ENCODE data around the gene PLB1. TPM values are rescaled to one million over a fixed set of nuclear protein-coding genes. Genes with fewer than 3 reads are reported as not detected.
A peak's percentile ranks its signal among the peaks of the same experiment; 100 is the strongest.

PLB1 gene
- polyA plus RNA-seq, 3 donors, result 20.2 to 35.8 (median 23.9) TPM

- Histone ChIP-seq H3K4me3 (replicated peaks in 1 of 3; ENCODE audit: low read depth in 2 of 3, low read length in 3 of 3) (no peak overlapping the region), H3K9ac (ENCODE audit: insufficient read depth, low read length, poor library complexity, severe bottlenecking) (no peak overlapping the region), H3K4me1 (ENCODE audit: control insufficient read depth in 1 of 2, insufficient read depth in 2 of 2, low read length in 2 of 2) (peaks cover 23 to 28% of the 10 kb centered on the region in 2 donors), H4K20me1 (ENCODE audit: insufficient read depth, low read length) (no peaks in the 10 kb centered on the region), H3K27me3 (ENCODE audit: control insufficient read depth in 2 of 2, insufficient read depth in 2 of 2, low read length in 2 of 2) (no peaks in the 10 kb centered on the region), H3K36me3 (replicated peaks in 1 of 2; ENCODE audit: control insufficient read depth in 1 of 2, insufficient read depth in 2 of 2, low read length in 2 of 2) (no peaks in the 10 kb centered on the region), H2AFZ (ENCODE audit: insufficient read depth, low read depth, low read length, poor library complexity, severe bottlenecking) (no peak overlapping the region), H3K27ac (ENCODE audit: low read depth in 1 of 2, low read length in 2 of 2) (no peak overlapping the region), H3K9me3 (replicated peaks in 1 of 2; ENCODE audit: control insufficient read depth in 1 of 2, insufficient read depth in 1 of 2, low read length in 2 of 2) (no peaks in the 10 kb centered on the region), H3K4me2 (replicated peaks; ENCODE audit: extremely low read depth, low read length, poor library complexity, severe bottlenecking) (no peak overlapping the region), H3K79me2 (ENCODE audit: insufficient read depth, low read length) (no peaks in the 10 kb centered on the region)
- Mint-ChIP-seq H3K36me3 (peaks cover 2 to 3% of the 10 kb centered on the region in 2 donors), H3K9me3 (peaks cover 0 to 4% (median 0%) of the 10 kb centered on the region in 7 donors), H3K4me3 (no peak overlapping the region), H3K4me1 (peaks cover 23% of the 10 kb centered on the region), H3K27me3 (ENCODE audit: low read depth in 3 of 3) (peaks cover 0 to 2% (median 2%) of the 10 kb centered on the region in 3 donors), H3K27ac (peak overlapping the region in 5 of 7 donors; percentile 14 to 51 (median 22))
- no peak for TF ChIP-seq CTCF (IDR thresholded peaks at IDR 0.05)
- DNase-seq, result no peak
- intact Hi-C loops (cut with micrococcal nuclease), result loop anchor here (5.0 to 10.0 kb wide), 2 partner anchors 162 to 165 kb away; partner anchors contain the start of gene PPP1CB (in 2 of the 2)
- WGBS (ENCODE audit: insufficient coverage), result over 99% methylated on average over 12 of the region's 15 CpGs
Observed at GRCh38 chr2:28589746-28590463, 94.0 kb downstream of the PLB1 start.

GRCh38 chr2:28590496-28591301 lies 94.8 kb downstream of the PLB1 start:
- Mint-ChIP-seq H3K36me3 (peaks cover 2 to 3% of the 10 kb centered on the region in 2 donors), H3K4me1 (peaks cover 25% of the 10 kb centered on the region), H3K9me3 (peaks cover 0 to 4% (median 0%) of the 10 kb centered on the region in 7 donors), H3K4me3 (no peak overlapping the region), H3K27me3 (ENCODE audit: low read depth in 3 of 3) (peaks cover 0 to 2% (median 2%) of the 10 kb centered on the region in 3 donors), H3K27ac (peak overlapping the region in 3 of 7 donors; percentile 9 to 30 (median 17))
- Histone ChIP-seq H3K36me3 (replicated peaks in 1 of 2; ENCODE audit: control insufficient read depth in 1 of 2, insufficient read depth in 2 of 2, low read length in 2 of 2) (no peaks in the 10 kb centered on the region), H3K9me3 (replicated peaks in 1 of 2; ENCODE audit: control insufficient read depth in 1 of 2, insufficient read depth in 1 of 2, low read length in 2 of 2) (no peaks in the 10 kb centered on the region), H3K4me3 (replicated peaks in 1 of 3; ENCODE audit: low read depth in 2 of 3, low read length in 3 of 3) (no peak overlapping the region), H3K4me1 (ENCODE audit: control insufficient read depth in 1 of 2, insufficient read depth in 2 of 2, low read length in 2 of 2) (peaks cover 23 to 28% of the 10 kb centered on the region in 2 donors), H3K4me2 (replicated peaks; ENCODE audit: extremely low read depth, low read length, poor library complexity, severe bottlenecking) (no peak overlapping the region), H3K9ac (ENCODE audit: insufficient read depth, low read length, poor library complexity, severe bottlenecking) (no peak overlapping the region), H3K27me3 (ENCODE audit: control insufficient read depth in 2 of 2, insufficient read depth in 2 of 2, low read length in 2 of 2) (no peaks in the 10 kb centered on the region), H2AFZ (ENCODE audit: insufficient read depth, low read depth, low read length, poor library complexity, severe bottlenecking) (no peak overlapping the region), H4K20me1 (ENCODE audit: insufficient read depth, low read length) (no peaks in the 10 kb centered on the region), H3K79me2 (ENCODE audit: insufficient read depth, low read length) (no peaks in the 10 kb centered on the region), H3K27ac (ENCODE audit: low read depth in 1 of 2, low read length in 2 of 2) (no peak overlapping the region)
- TF ChIP-seq CTCF (IDR thresholded peaks at IDR 0.05), result no peak
- intact Hi-C loops (cut with micrococcal nuclease), result loop anchor here (5.0 to 10.0 kb wide), 2 partner anchors 162 to 164 kb away; partner anchors contain the start of gene PPP1CB (in 2 of the 2)
- DNase-seq, result no peak
- WGBS (ENCODE audit: insufficient coverage), result 82% methylated on average over 11 of the region's 13 CpGs
